ENCODE results near the gene VDAC1.
"Not testable (repeated sequence)": the region's sequence is repeated elsewhere in the genome, so short reads cannot be mapped to it uniquely, and the experiment has no call there.

VDAC1 gene, protein sequence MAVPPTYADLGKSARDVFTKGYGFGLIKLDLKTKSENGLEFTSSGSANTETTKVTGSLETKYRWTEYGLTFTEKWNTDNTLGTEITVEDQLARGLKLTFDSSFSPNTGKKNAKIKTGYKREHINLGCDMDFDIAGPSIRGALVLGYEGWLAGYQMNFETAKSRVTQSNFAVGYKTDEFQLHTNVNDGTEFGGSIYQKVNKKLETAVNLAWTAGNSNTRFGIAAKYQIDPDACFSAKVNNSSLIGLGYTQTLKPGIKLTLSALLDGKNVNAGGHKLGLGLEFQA
- total RNA-seq: 103 to 422 reads per million in 2 experiments

DNA sequence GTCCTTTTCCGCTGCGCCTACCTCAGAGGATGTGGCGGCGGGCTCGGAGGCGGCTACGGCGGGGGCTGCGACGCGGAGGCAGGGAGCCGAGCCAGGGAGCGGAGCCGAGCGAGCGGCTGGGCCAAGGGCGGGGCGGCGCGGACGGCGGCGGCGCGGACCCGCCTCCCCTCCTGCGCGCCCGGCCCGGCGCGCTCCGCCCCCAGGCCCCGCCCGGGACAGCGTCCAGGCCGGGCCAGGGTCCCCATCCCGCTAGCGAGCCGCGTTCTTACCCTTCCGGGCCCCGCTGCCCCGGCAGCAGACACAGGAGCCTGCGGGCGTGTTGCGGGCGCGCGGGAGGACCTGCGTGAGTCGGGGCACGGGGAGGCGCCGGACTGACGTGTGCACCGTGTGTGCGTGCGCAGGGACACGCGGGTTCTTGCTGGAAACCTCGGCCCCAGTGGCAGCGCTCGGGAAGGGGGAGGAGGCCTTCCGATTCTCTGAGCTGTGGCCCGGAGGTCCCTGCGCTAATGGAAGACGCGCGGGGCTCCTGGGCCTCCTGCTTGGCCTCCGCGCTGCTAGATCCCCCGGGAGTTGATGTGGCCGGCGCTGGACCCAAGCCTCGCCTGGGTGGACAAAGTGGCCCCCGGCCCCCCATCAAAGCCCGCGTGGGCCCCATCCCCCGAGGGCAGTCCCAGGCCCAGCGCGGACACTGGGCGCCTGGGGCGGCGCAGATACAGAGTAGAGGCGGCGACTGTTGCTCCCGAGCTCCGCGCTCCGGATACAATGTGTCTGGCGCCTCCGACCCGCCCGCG, at the start of gene VDAC1:
VDAC1 (minus strand) TSS at position 350 of the 791 bp plus-strand sequence. CDS start 11,963 bp downstream, outside the sequence.
- DNase-seq (ENCODE audit: low read depth): peak; percentile 84

DNA sequence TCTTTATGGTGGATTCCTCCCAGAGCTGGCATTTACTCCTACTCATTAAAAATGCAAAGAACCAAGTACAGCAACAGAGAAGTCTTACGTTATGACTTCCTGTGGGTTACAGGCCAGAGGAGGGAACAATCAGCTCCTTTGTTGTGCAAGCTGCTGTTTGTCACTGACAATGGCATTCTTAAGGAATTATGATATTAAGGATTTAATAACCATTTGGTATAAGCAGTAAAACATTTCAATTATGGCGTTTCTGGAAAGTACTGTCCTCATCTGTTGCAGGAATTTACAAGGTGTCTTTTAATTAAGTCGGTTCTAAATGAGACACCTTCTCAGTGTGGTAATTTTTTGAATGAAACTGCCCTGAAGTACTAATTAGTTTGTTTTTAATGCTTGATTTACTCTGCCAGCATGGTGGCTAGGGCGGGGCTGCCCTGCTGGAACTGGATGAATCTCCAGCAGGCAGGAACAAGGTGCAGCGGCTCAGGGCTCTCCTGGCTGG, 49.1 kb upstream of the VDAC1 start:
- DNase-seq (ENCODE audit: low read depth): no peak

DNA sequence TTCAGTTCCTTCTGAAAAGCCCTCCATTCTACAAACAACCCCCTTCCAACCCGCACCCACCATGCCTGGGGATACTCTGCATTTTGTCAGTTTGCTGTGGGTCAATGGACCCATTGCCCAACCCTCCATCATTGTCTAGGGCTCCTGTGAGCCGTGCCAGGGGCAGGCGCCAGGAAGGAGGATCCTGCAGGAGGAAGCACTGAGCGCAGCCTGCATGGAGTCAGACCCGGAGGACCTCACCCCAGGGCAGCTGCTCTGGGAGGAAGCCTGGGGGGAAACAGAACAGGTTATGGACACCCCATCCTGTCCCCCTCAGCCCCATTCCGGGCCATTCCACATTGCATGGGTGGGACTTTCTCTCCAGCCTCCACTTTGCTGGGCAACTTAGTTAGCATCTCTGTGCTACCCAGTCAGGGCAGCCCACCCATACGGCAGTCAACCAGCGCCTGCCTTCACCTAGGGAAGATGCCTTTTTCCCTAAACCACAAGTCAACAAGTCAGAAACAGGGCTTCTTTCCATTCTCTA, 48.6 kb upstream of the VDAC1 start:
- no peak for DNase-seq (ENCODE audit: low read depth)

DNA sequence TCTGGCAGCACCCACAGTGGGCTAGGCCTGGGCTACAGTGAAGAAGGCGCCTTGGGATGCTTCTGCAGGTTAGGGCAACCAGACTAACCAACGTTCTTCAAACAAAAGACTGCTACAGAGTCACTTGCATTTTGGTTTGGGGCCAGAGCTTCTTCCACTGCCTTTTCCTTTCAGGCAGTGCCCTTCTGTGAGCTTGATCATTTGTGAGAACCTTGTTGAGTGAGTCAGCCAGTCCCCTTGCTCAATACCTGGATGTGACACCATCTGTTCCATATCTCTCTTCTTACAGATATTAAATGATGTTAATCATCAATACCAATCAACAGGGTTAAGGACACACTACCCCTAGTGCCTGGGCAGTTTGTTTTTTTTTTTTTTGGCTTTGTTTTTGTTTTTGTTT, 46.5 kb upstream of the VDAC1 start:
- DNase-seq (ENCODE audit: low read depth): no peak

DNA sequence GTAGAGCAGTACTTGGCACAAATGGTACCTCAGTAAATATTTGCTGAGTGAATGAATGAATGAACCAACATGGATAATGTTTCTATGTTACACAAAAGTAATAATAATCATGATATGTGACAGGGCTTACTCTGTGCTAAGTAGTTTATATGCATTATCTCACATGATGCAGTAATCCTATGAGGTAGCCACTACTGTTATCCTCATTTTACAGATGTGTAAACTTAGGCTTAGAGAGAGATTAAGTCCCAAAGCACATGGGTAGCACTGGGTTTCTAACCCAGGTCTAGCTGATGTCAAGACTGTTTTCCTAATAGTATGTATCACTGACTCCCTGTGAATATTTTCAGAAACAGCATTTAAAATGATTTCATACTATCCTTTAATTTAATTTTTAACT, 44.1 kb upstream of the VDAC1 start:
- DNase-seq (ENCODE audit: low read depth): no peak

DNA sequence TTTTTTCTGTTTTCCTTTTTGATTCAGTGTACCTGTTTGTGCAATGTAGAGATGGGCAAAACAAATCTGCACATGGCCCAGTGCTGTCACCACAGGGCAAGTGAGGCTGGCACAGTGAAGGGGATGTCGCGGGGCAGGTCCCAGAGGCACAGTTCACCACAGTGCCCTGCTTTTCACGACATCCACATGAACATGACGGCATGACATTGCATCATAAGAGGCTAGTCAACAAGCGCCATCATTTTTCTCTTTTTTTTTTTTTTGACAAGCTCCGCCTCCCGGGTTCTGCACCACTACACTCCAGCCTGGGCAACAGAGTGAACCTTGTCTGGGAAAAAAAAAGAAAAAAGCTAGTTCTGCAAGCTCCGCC, 42.9 kb upstream of the VDAC1 start:
- no peak for DNase-seq (ENCODE audit: low read depth)

DNA sequence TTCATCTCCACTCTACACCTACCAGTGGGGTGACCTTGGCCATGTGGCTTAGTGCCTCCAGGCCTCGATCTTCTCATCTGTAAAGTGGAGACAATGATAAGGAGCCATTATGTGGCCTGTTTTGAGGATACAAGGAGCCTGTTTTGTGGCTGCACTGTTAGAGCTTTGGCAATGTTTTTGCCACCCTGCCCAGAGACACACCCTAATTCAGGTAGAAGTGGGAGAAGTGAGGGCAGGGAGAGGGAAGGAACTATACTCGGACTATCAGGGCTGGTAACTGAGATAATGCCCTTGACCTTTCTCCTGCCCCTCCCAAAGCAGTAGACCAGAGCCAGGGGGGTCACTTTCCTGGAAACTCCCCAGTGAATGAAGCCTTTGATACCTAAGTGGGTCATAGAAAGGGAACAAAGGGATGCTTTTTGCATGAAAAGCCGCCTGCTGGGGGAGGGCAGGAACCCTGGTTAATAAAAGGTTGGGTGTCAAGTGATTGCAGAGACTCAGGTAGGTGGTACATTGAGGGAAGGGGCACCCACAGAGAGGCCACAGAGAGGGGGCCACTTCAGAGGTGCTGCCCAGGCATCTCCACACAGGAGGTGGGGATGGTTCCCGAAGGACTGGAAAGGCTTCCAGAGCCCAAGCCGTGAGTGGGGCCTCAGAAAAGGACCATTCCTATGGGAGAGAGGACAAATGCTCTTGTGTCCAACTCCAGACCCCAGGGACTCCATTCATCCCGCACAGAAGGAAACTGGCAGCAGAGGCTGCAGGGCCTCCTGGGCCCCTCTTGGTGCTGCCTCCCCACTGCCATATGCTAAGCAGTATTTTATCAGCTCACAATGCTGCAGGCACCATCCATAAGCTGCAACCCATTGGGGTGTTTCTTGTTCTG, 42.3 kb upstream of the VDAC1 start:
- no peak for DNase-seq (ENCODE audit: low read depth)

DNA sequence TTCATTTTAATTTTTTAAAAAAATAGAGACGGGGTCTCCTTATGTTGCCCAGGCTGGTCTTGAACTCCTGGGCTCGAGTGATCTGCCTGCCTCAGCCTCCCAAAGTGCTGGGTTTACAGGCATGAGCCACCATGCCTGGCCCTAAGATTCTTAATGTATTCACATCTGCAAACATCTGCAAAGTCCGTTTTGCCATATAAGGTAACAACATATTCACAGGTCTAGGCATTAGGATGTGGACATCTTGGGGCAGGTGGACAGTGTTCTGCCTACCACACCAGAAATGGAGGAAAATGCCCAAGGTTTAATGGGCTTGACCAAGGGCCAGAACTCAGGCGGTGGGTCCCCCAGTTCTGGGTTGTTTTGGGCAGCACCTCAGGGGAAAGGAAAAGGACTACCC, 41.6 kb upstream of the VDAC1 start:
- no peak for DNase-seq (ENCODE audit: low read depth)

DNA sequence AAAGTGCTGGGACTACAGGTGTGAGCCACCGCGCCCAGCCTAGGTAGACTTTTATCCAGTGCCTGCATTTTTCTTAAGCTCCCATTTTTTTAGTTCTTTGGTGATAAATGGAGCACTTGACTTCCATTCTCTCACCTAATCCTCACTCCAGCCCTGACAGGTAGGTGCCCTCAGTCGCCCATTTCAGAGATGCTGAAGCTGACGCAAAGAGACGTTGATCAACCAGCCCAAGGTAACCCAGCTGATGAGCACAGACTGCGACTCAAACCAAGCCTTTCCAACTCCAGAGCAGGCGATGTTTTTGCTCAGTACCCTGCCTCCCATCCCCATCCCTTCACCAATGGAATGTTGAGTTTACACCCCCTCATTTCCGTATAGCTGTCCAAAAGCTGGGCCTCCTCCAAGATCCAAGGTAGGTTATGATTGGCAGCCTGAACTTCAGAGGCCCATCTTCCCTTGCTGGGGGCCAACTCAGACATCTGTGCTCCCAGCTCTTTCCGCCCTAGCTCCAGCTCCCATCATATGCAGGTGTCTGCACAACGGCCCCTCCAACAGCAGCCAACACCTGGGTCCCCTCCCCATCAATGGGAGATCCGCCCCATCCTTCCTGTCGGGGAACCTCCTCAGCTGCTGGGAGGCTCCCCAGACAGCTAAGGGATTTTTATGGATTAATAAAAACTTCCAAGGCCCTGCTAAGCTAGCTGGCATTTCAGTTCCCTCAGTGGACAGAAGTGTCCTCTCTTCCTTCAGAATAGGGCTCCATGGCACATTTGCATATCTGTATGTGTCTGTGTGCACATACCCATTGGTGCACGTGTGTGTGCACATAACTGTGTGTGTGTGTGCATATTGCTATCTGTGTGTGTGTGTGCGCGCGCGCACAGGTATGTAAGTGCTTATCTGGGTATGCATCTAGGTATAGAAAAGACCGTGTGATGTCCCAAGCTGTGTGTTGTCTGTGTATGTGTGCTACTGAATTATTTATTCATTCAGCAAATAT, 39.3 kb upstream of the VDAC1 start:
- no peak for DNase-seq (ENCODE audit: low read depth)

DNA sequence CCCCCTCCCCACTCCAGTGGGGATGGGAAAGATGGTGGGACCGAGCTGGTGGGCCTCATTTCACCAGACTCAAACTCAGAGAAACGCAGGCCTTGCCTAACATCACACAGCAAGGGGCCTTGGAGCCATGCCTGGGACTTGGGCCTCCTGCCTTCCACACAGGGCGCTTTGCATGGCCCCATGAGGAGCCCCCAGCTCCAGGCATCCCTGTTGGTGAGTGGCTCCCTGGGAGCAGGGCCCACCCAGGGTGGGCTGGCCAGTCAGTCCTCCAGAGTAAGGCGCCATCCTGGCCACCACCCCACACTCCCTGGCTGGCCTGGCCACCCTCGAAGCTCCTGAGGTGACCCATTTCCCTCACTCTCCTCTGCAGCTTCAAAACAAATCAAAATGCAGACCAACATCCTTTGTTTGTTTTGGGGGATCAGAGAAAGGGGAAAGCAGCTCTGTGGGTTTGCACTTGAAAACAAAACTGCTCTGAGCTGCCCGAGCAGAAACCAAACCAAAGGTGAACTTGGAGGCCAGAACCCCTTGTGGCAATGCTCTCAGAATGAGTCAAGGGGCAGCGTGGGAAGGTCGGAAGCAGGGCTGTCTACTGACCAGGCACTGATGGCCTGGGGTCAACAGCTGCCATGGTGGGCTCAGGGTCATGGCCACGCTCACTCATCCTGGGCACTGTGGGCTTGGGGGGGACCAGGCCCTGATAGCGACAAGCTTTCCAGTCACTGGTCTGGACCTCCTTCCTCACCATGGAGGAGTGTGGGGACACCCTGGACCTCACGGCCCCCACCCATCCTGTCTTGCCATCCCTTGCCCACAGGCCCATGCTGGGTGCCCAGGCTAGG, 37.0 kb upstream of the VDAC1 start:
- DNase-seq (ENCODE audit: low read depth): no peak

DNA sequence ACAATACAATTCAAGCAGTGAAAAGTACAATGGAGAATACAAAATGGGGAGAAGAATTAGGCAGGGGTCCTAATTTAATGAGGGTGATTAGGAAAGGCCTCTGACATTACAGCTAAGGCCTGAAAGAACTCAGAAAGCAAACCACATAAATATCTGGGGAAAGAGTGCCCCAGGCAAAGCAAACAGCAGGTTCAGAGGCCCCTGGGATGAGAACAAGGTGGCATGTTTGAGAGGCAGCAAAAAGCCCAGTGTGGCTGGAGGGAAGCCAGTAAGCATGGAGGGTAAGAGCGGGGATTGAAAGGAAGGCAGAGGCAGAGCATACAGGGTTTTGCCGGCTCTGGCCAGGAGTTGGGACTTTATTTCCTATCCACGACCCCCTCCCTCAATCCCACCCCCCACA, 33.4 kb upstream of the VDAC1 start:
- DNase-seq (ENCODE audit: low read depth): no peak

DNA sequence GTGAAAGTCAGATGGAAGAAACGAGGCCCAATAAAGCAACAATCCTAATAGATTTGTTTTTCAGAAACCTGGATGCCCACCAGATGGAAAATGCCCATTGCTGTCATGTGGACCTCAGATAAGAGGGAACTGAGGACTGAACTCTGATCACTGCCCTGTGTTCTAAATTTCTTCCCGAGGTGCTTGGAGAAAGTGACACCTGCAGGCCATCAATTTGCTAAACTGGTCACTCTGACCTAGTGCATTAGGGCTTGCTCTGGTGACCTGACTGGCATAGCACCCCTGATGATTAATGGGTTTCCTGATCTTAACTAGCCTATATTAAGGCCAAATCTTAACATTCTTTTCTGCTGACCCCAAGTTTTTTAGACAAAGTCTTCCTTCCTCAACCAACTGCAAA, 32.4 kb upstream of the VDAC1 start:
- no peak for DNase-seq (ENCODE audit: low read depth)

DNA sequence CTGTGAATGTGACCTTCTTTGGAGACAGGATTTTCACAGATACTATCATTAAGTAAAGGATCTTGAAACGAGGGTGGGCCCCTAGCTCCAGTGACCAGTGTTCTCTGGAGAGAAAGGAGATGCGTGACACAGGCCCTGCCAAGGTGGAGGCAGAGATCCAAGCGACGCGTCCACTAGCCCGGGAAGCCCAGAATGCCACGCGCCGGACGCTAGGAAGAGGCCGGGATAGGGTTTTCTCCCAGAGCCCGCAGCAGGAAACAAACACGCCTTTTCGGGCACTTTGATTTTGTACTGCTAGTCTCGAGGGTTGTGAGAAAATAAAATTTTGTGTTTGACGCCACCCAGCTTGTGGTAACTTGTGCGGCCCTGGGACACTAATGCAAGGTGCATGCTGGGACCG, 29.6 kb upstream of the VDAC1 start:
- no peak for DNase-seq (ENCODE audit: low read depth)

DNA sequence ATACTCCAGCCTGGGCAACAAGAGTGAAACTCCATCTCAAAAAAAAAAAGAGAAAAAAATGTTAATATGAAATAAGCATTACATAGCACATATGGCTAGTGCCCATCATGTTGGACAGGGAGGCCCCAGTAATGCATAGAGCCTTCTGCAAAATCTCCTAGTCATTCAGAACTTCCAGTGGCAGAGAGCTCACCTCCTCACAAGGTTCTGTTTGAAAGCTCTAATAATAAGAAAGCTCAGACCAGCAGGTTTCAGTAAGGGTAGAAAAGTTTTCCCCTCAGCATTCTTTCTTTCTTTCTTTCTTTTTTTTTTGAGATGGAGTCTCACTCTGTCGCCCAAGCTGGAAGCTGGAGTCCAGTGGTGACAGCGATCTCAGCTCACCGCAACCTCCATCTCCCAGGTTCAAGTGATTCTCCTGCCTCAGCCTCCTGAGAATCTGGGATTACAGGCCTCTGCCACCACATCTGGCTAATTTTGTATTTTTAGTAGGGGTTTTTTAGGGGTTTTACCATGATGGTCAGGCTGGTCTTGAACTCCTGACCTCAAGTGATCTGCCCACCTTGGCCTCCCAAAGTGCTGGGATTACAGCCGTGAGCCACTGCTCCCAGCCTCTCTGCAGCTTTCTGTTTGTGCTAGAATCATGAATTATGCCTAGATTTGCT, 25.7 kb upstream of the VDAC1 start:
- DNase-seq (ENCODE audit: low read depth): not testable (repeated sequence)

DNA sequence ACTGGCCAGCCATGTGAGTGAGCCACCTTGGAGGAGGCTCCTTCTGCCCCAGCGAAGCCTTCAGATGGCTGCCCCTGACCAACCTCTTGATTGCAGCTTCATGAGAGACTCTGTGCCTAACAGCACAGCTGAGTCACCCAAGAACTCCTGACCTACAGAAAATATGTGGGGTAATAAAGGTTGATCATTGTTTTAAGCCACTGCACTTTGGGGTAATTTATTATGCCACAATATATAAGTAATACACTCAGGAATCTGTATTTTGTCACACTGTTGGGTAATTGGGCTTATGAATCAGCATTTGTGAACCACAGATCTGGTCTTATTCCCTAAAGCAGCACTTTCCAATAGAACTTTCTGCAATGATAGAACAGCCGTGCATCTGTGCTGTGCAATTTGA, 24.4 kb upstream of the VDAC1 start:
- DNase-seq (ENCODE audit: low read depth): no peak

DNA sequence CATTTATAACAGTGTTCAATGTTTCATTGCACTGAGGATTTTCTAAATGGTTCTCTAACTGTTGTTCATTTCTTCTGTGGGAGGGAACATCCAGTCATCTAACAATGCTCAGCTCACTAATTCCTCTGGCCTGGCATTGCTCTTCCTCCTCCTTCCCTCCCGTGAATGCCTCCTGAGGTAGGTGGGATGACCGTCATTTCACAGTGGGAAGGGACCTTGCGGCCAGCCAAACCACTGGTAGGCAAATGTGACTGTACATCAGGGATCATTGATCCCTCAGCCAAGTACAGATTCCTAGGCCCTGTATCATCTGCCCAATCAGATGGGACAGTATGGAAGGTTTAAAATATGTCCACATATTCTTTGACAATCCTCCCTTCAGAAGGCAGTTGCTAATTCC, 23.7 kb upstream of the VDAC1 start:
- no peak for DNase-seq (ENCODE audit: low read depth)

DNA sequence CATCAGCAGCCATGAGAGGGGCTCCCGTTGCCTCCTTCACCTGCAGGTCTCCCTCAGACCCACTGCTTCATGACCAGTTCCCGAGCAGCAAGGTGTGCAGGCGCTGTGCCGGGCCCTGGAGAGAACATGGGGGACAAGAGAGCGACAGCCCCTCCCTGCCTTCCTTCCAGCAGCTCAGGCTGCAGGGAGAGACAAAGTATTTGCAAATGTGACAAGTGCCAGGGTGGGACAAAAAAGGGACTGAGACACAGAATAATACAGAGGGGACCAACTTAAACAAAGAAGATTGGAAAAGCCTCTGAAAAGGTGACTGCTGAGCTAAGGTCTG, 22.5 kb upstream of the VDAC1 start:
- DNase-seq (ENCODE audit: low read depth): no peak

DNA sequence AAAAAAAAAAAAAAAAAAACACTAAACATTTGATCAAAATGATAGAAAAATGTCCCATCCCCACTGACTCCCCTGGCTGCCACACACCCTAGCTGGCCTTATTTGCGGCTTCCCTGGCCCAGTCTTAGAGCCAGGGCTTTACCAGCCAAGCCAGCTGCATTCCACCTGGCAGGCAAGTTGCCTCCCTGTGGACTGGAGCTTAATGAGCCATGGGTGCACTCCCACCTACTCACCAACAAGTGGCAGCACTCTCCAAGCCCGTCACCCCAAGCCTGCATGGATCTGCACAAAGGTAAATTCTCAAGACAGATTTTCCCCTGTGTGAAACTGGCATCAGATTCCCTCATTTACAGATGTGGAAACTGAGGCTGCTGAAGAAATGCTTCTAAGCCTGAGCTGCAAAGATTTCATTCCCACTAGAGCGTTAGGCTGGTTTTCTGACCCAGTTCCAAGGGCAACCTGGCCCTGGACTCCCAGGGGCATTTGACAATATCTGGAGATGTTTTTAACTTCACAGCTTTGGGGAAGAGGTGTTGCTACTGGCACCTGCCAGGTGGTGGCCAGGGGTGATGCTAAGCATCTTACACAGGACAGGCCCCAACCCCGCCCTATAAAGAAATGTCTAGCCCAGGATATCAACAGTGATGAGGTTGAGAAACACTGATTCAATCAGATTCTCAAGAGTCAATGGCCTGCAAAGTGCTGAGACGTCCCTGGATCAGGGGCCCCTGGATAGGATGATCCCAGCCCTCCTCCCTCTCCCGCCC, 21.9 kb upstream of the VDAC1 start:
- DNase-seq (ENCODE audit: low read depth): peak; percentile 40

DNA sequence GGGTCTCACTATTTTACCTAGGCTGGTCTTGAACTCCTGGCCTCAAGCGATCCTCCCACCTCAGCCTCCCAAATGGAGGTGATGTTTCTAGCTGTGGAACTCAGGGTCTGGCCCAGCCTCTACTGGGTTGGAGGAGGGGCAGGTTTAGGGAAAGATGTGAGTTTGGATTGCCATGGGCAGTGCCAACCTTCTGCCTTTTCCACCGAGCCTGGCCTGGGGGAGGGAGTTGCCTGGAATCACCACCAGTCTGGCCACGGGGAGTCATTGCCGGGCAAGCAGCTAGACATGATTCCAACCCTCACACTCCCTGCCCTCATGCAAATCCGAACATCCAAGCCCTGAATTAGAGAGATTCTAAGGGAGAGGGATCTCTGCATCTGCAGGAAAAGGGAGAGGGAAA, 21.0 kb upstream of the VDAC1 start:
- DNase-seq (ENCODE audit: low read depth): no peak

All from T follicular helper cell (primary cell).